HG02938 (cell line): ENCODE measurements around the gene DENND1A.

Source experiments
- ATAC-seq: cut with Tn5 transposase; IDR thresholded peaks from one replicate; pipeline ENCODE4 v1.9.1; 2021; ENCODE audit warnings: mild to moderate bottlenecking, moderate library complexity; ENCODE audit not compliant: unreplicated experiment

The DENND1A gene

DNA sequence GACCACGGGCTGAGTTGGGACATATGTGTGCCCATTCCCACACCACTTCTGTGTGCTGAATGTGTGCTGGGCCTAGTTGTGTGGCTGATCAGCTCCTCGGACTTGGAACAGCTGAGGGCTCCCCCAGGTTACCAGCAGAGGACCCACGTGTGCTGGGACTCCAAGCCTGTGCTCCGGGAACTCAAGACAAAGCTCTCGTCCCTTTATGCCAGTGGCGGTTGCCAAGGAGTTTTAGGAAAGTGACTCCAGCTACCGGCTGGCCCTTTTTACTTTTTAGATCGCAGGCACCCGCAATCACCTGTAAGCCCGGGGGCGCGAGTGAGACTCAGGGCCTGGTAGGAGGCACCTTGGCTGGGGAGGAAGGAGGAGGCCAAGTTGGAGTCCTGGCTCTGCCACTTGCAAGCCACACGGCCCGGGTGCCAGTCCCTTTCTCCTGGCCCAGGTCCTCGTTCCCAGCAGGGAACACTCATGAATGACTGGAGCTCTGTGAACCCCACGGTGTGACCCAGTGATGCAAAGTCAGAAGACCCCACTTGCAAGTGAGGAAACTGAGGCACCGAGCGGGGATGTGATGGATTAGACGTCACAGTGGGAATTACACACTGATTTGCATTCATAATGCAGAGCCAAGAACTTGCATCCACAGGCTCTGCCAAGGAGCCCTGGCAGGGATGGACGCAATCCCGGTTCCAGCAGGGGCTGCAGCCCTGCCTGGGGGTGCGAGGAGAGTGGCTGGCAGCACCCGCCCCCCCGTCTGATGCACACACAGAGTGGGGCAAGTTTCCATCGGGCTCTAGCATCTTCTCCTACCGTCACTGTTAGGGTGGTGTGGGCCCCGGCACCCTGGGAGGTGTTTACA is 547.0 kb downstream of the DENND1A start:
- no peak for ATAC-seq

DNA sequence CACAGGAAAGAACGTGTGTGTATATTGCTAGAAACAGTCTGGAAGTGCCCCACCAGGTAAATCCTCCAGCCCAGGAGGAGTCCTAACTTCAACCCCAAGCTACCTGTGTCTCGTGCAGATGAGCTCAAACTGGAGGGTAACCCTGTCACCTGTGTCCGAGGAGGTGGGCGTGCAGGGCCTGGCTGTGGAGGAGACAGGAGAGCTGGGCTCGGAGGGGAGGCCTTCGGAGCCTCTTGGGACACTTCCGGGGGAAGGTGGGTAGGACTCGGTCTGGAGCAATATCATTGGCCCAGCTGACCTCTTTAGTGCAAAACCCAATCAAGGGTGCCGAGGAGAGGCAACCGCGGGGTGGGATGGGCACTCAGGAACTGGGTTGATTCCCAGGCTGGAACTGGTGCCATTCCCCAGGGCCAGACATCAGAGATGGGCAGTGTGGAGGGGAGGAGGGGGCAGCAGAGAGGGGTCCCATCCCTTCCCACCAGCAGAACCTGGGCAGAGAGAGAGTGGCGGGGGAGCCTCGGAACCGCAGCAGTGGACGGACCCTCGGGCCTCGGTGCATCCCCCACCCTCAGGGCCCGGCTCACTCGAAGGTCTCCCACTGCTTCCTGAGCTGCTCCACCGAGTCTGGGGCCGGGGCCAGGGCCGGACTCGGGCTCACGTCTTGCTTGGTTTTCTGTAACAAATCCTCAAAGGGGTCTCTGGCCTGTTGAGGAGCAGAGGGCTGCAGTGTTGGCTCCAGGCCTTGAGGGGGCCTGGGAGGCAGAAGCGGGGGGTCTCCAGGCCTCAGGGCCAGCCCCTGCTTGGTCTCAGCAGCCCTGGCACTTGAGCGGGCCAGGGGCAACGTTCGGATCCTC is 548.8 kb downstream of the DENND1A start:
- no peak for ATAC-seq

DNA sequence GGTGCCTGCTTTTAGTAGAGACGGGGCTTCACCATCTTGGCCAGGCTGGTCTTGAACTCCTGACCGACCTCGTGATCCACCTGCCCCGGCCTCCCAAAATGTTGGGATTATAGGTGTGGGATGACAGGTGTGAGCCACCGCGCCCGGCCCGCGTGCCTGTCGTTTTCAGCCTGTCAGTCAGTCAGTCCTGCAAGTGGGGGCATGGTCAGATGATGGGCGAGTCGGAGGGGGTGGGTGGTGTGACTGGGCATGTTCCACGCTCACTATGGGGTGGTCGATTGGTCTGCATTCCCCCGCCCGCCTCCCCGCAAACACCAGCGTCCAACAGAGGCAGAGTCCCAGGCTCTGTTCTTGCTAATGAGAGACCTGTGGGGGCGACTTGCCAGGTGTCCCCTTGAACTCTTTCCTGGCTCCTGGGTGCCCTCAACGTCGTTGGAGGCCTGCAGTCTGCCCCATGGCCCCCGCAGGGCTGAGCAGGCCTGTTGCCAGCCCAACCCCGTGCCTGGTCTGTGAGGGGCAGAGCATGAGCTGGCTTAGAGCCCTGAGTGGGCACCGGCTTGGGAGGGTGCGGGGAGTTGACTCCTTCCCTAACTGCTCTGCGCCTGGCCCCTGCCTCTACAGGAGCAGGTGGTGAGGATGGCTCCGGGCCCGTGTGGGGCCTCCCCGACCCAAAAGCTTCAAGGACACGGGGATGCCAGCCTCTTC is 550.8 kb downstream of the DENND1A start:
- ATAC-seq, result no peak

DNA sequence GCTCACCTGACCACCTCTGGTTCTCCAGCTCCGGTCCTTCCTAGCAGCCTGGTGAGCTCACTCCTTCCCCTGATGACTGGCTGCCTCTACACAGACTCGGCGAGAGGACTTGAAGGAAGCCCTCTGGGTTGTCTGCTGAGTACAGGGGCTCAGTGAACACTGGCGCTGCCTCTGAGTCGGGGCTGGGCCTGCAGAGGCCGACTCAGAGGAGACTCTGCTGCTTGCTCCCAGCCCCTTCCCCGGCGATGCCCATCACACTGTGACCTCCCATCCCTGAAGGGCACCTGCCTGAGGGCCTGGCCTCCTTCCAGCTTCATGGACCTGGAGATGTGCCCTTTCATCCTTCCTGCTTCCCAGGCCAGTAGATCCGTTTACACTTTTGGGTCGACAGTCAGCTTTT is 551.9 kb downstream of the DENND1A start:
- no peak for ATAC-seq

DNA sequence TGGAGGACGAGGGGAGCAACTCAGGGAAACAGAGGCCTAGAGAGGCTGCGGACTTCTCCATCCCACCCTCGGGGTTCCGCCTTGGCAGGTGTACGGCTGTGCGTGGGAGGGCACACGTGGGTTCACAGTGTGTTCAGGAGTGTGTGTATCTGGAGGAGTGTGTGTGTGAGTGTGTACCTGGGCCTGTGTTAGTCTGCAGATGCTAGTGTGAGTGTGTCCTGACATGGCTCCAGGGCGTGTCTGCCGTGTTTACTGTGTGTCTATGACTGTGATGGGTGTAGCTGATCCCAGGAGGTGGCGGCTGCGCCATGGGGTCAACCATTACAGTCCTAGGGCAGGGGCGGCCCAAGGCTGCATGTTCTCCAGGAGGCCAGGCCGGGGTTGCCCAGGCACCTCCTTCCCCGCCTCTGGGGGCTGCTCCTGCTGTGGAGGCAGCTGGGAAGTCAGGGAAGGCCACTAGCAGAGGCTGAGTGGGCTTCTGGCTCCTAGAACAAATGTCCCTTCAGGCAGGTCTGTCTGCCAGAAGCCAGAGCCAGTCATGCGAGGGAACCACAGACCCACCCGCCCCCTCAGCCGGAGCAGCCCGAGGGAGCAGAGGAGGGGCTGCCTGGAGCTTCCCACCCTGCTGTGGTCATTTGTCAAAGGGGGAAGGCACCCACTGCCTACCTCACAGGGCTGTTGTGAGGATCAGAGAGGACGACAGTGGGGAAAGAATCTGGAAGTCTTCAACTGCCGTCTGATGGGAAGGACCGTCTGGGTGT is 552.5 kb downstream of the DENND1A start:
- no peak for ATAC-seq

DNA sequence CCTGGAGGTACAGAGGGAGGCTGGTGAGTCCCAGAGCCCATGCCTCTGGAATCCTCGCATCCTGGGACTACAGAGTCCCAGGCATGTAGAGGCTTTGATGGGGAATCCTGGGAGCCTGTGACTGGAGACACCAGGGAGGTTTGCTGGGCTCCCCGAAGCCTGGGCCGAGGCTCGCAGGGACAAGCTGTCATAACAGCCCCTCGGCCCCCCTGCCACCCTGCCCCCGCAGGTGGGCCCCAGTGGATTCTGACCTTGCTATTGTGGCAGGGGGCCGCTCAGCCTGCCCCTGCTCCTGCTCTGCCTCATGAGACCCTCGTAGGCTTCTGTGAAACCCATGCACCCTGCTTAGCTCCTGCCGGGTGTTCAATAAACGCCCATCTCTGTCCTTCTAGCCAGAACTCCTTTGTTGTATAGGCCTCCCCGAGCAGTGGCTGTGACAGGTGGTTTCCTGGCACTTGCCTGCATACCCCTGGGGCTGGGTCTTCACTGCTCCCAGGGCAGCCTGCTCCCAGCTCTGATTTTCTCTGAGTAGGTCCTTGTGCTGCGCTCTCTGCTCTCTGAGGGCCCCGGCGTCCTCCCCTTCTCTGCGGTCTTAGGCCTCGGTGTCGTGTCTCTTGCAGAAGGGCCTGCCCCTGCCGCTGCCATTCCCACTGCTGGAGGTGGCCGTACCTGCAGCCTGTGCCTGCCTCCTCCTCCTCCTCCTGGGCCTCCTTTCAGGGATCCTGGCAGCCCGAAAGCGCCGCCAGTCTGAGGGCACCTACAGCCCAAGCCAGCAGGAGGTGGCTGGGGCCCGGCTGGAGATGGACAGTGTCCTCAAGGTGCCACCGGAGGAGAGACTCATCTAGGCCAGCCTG is 553.5 kb downstream of the DENND1A start:
- ATAC-seq, result no peak

DNA sequence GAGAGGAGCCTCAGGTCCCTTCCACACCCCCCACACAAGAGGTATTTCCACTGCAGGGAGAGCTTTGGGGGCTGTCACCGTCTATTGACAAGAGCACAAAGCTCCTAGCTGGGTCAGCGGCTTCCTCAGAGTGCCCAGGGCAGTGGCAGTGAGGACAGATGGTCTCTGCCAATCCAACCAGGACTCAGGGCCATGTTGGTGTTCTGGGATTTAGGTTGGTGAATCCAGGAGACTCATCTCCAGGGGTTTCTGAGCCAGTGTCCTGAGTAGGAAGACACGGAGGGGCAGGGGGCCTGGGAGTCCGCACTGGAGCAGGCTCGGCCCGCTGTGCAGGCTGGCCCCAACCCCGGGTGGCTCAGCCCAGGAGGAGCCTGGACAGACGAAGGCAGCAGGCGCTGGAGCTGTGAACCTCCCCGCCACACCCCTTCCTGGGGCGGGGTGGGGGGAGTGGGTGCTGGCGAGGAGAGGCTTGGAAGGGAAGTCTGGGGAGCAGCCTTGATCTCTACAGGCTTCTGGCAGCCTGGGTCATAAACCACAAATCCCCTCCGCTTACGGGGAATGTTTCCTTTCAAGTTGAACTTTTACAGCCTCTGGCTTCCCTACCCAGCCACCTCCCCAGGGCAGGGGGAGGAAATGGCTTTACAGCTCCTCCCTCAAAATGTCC is 554.3 kb downstream of the DENND1A start:
- no peak for ATAC-seq

DNA sequence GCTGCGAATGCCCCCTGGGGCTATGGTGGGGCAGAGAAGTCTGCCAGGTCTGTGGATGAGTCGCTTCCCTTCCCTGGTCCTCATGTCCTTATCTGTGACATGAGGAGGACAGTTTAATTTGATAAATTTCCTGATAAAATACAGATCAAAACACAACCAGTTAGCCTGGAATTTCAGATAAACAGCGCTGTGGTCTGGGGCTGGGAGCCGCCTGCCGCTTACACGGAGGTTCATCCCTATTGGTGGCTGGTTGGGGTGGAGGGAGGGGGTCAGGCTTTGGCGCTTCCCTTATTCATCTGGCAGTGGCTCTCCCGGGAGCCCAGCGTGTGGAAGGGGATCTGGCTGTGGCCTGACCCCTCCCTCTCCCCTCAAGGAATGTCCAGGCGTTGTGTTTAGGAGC is 556.0 kb downstream of the DENND1A start:
- no peak for ATAC-seq

DNA sequence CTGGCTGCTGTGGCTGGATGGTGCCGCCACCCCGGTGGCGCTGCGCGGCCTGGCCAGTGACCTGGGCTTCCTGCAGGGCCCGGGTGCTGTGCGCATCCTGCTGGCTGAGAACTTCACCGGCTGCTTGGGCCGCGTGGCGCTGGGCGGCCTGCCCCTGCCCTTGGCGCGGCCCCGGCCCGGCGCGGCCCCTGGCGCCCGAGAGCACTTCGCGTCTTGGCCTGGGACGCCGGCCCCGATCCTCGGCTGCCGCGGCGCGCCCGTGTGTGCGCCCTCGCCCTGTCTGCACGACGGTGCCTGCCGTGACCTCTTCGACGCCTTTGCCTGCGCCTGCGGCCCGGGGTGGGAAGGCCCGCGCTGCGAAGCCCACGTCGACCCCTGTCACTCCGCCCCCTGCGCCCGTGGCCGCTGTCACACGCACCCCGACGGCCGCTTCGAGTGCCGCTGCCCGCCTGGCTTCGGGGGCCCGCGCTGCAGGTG is 556.4 kb downstream of the DENND1A start:
- ATAC-seq, result no peak

DNA sequence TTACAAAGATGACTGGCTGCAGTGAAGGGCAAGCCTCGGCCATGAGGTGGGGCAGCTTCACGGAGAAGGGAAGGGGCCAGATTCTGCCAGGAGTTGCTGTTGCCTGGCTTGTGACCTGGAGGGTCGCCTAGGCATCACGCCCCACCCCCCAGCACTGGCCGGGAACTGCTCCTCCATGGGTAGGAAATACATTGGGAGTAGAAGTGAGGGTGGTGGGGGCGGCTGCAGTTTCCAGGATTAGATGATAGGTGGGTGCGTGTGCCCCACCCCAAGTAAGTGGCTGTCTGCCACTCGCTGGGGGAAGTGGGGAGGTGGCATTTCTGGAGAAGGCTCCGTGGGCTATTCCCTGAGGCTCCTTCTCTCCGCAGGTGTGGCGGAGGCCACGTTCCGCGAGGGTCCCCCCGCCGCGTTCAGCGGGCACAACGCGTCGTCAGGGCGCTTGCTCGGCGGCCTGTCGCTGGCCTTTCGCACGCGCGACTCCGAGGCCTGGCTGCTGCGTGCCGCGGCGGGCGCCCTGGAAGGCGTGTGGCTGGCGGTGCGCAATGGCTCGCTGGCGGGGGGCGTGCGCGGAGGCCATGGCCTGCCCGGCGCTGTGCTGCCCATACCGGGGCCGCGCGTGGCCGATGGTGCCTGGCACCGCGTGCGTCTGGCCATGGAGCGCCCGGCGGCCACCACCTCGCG is 557.0 kb downstream of the DENND1A start:
- ATAC-seq, result no peak

DNA sequence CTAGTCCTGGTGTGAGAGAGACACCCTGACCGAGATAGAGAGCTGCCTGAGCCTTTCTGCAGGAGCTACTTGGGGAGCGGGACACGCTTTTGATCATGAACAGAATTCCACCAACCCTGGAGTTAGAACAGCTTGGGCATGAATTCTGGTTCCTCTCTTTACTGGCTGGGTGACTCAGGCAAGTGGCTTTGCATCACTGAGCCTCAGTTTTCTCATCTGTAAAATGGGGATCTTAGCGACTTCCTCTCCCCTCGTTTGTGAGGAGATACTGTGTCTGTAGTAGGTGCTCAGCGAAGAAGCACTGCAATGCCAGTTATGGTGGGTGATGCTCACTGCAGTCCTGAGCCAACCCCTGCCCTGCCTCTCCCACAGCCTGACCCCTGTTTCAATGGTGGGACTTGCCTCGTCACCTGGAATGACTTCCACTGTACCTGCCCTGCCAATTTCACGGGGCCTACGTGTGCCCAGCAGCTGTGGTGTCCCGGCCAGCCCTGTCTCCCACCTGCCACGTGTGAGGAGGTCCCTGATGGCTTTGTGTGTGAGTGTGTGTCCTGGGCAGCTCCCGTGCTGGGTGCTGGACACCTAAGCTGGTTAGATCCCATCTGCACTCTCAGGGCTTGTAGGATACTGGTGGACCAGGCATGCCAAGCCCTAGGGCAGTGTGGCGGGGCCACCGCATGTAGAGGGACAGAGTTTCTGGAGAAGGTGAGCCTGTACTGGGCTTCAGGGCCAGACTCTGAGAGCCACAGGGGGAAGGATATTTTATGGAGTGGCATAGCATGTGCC is 557.9 kb downstream of the DENND1A start:
- no peak for ATAC-seq

DNA sequence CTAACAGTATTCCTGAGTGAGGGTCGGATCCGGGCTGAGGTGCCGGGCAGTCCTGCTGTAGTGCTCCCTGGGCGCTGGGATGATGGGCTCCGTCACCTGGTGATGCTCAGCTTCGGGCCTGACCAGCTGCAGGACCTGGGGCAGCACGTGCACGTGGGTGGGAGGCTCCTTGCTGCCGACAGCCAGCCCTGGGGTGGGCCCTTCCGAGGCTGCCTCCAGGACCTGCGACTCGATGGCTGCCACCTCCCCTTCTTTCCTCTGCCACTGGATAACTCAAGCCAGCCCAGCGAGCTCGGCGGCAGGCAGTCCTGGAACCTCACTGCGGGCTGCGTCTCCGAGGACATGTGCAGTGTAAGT is 558.7 kb downstream of the DENND1A start:
- no peak for ATAC-seq

DNA sequence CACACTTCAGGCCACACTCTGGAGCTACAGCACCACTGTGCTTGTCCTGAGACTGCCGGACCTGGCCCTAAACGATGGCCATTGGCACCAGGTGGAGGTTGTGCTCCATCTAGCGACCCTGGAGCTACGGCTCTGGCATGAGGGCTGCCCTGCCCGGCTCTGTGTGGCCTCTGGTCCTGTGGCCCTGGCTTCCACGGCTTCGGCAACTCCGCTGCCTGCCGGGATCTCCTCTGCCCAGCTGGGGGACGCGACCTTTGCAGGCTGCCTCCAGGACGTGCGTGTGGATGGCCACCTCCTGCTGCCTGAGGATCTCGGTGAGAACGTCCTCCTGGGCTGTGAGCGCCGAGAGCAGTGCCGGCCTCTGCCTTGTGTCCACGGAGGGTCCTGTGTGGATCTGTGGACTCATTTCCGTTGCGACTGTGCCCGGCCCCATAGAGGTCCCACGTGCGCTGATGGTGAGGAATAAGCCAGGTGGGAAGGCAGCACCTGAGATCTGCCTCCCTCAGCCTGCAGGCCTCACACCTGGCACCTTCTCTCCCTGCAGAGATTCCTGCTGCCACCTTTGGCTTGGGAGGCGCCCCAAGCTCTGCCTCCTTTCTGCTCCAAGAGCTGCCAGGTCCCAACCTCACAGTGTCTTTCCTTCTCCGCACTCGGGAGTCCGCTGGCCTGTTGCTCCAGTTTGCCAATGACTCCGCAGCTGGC is 559.2 kb downstream of the DENND1A start:
- ATAC-seq, result no peak

DNA sequence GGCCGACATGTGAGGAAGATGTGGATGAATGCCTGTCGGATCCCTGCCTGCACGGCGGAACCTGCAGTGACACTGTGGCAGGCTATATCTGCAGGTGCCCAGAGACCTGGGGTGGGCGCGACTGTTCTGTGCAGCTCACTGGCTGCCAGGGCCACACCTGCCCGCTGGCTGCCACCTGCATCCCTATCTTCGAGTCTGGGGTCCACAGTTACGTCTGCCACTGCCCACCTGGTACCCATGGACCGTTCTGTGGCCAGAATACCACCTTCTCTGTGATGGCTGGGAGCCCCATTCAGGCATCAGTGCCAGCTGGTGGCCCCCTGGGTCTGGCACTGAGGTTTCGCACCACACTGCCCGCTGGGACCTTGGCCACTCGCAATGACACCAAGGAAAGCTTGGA is 559.8 kb downstream of the DENND1A start:
- no peak for ATAC-seq

DNA sequence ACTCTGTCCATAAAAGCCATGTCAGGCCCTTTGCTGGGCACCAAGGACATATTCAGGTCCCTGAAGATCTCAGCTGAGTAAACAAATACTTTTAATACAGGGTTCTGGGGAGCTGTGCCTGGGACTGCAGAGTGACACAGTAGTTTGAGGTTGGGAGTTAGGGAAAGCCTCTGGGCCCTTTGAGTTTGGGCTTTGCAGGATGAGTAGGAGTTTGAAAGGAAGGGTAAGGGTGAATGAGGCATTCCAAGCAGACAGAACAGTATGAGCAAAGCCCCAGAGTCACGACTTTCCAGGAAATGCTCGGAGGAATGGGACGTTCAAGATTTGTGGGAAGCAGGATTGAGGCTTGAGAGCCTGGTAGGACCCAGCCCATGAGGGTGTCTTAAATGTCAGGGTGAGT is 560.6 kb downstream of the DENND1A start:
- no peak for ATAC-seq

DNA sequence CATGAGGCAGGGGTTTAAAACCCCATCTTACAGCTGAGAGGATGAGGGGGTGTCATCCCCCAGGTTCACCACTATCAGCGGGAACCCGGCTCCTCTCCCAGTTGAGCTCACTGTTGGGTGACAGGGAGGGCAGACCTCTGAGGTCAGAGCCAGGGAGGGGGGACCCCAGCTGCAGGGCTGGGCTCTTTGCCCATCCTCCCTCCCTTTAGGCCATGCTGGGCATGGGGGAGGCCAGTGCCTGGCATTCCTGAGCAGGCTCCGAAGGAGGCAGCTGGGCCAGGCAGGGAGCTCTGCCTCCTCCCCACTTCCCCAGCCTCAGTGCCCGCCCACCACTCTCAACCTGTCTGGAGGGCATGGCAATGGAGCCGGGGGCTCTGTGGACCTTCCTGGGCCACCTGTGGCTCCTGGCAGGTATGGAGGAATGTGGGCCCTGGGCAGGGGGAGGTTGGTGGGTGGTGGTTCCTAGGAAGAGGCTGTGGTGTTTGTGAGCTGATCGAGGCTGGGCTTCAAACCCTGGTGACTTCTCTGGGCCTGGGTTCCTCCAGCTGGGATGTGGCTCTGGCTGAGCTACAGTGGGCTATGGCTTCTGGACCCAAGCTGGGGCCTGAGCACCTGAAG is 561.3 kb downstream of the DENND1A start:
- ATAC-seq, result no peak

DNA sequence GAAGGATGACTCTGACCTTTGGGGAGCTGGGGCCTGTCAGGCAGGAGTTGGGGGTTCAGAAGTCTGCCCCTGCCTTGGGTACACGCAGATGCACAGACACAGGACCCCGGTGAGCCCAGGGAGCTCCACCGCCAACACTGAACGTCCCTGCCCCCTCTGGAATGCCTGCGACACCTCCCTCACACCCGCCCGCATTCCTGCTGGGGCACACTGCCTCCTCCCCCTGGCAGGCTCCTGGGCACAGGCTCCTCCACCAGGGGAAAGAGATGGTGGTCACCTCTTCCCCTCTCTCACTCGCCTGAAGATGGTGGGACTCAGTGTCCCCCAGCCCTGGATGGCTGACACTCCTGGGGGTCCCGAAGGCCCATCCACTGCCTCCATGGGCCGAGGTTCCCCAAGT is 561.9 kb downstream of the DENND1A start:
- no peak for ATAC-seq
